Prostate gland (tissue), 2 donors: Measurements from ENCODE around the gene ACOX1.

ENCODE experiments used
- POLR2A ChIP-seq: fragments of 450-650 bp; IDR thresholded peaks from one replicate; pipeline ENCODE4 v1.6.1; 2016; ENCODE audit warnings: antibody characterized with exemption, mild to moderate bottlenecking
- TF ChIP-seq, protein P1 (sequence below), 4 experiments: fragments of 200-600 bp in 2 of 4; fragments of 450-650 bp in 2 of 4; sonication (generic) in 2 of 4; IDR thresholded peaks; 1 replicate in 3 of 4; 2 replicates in 1 of 4; pipeline ENCODE4 v1.5.1; 2016 to 2019; ENCODE audit warnings: antibody characterized with exemption in 4 of 4, mild to moderate bottlenecking in 2 of 4, moderate library complexity in 2 of 4

DNA sequence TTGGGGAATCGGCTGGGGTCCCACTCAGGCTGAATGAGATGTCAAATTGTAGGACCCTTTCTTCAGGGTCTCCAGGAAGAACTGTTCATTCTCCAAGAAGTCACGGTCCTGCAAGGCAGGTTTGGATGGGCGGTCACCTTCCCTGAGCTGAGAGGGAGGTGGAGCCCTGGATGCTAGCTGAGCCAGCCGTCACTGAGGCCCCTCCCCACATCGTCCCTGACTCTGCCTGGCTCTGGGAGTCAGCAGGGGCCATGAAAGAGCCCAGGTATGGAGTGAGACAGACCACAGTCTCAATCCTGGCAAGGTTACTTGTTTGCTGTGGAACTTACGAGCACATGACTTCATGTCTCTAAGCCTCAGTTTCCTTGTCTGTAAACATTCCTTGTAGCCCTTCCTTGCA, 68.3 kb downstream of the ACOX1 start:
- TF ChIP-seq, protein P1, sequence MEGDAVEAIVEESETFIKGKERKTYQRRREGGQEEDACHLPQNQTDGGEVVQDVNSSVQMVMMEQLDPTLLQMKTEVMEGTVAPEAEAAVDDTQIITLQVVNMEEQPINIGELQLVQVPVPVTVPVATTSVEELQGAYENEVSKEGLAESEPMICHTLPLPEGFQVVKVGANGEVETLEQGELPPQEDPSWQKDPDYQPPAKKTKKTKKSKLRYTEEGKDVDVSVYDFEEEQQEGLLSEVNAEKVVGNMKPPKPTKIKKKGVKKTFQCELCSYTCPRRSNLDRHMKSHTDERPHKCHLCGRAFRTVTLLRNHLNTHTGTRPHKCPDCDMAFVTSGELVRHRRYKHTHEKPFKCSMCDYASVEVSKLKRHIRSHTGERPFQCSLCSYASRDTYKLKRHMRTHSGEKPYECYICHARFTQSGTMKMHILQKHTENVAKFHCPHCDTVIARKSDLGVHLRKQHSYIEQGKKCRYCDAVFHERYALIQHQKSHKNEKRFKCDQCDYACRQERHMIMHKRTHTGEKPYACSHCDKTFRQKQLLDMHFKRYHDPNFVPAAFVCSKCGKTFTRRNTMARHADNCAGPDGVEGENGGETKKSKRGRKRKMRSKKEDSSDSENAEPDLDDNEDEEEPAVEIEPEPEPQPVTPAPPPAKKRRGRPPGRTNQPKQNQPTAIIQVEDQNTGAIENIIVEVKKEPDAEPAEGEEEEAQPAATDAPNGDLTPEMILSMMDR (IDR thresholded peaks at IDR 0.05), result no peak
- no peak for TF ChIP-seq POLR2A
